ENCODE results near the gene TTC13. TPM values are rescaled to one million over a fixed set of nuclear protein-coding genes. Genes with fewer than 3 reads are reported as not detected.

TTC13 gene
- total RNA-seq, 4 donors from 2014 or later, result 44.8 to 178 (median 117) TPM

- no peak for DNase-seq
- no peak overlapping the region for H3K27ac ChIP-seq
- no peaks in the 10 kb centered on the region for H3K4me1 ChIP-seq
- in situ Hi-C loops (cut with MboI; ENCODE audit: low pct_ligation_motif_present in 1 of 4, low pct_unique_long_range_greater_than_20kb in 1 of 4, low sequenced_read_pairs in 3 of 4) (no loop called here), intact Hi-C loops (cut with DNase I; ENCODE audit: low total_unique reads) (no loop called here)
- no peaks in the 10 kb centered on the region for H3K36me3 ChIP-seq
- no peak for TF ChIP-seq EP300 (IDR thresholded peaks at IDR 0.05; ENCODE audit: low read depth)
- no peak for TF ChIP-seq POLR2A (IDR thresholded peaks at IDR 0.05)
- WGBS, 2 donors (ENCODE audit: low coverage in 1 of 2), result 90 to 100% methylated on average over 1 to 2 of the region's 2 CpGs
- peaks cover 0 to 11% of the 10 kb centered on the region in 2 donors for H3K9me3 ChIP-seq
- no peak overlapping the region for H3K4me3 ChIP-seq
- no peaks in the 10 kb centered on the region for H3K27me3 ChIP-seq
These were observed 94.0 kb downstream of the TTC13 start for GRCh38 chr1:230884646-230885045.

DNA sequence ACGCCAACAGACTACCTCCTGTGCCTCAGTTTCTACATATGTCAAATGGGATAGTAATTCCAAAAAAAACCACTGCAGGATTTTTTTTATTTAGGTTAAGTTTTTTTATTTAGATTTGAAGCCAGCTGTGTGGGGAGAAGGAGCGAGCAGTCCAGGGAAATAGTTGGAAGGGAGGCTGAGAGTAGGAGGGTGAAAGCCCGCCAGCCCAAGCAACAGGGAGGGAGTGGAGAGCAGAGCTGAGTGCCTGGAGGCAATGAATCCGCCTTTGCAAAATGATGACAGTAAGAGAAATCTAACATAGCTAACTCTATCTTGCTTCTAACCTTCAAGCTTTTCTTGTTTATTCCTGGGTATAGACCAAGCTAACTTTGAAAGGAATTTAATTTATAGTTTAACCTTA is 94.7 kb downstream of the TTC13 start:
- in situ Hi-C loops (cut with MboI; ENCODE audit: low pct_ligation_motif_present in 1 of 4, low pct_unique_long_range_greater_than_20kb in 1 of 4, low sequenced_read_pairs in 3 of 4) (no loop called here), intact Hi-C loops (cut with DNase I; ENCODE audit: low total_unique reads) (no loop called here)
- Histone ChIP-seq H3K4me1 (no peaks in the 10 kb centered on the region), H3K27me3 (no peaks in the 10 kb centered on the region), H3K9me3 (peaks cover 0 to 11% of the 10 kb centered on the region in 2 donors), H3K36me3 (no peaks in the 10 kb centered on the region), H3K4me3 (no peak overlapping the region), H3K27ac (no peak overlapping the region)
- WGBS, 2 donors (ENCODE audit: low coverage in 1 of 2), result 70 to 96% methylated on average over 3 to 4 of the region's 4 CpGs
- DNase-seq, result no peak
- TF ChIP-seq POLR2A (IDR thresholded peaks at IDR 0.05), result no peak
- no peak for TF ChIP-seq POLR2AphosphoS5 (IDR thresholded peaks at IDR 0.05)
- TF ChIP-seq EP300 (IDR thresholded peaks at IDR 0.05; ENCODE audit: low read depth), result no peak
- no peak for TF ChIP-seq CTCF (IDR thresholded peaks at IDR 0.05)

- TF ChIP-seq POLR2A (IDR thresholded peaks at IDR 0.05) (no peak), POLR2AphosphoS5 (IDR thresholded peaks at IDR 0.05) (no peak), EP300 (IDR thresholded peaks at IDR 0.05; ENCODE audit: low read depth) (no peak), CTCF (IDR thresholded peaks at IDR 0.05) (no peak)
- H3K4me1 ChIP-seq, result peaks cover 0 to 6% (median 0%) of the 10 kb centered on the region in 4 donors
- DNase-seq, result no peak
- intact Hi-C loops (cut with DNase I; ENCODE audit: low total_unique reads) (no loop called here), in situ Hi-C loops (cut with MboI; ENCODE audit: low pct_ligation_motif_present in 1 of 4, low pct_unique_long_range_greater_than_20kb in 1 of 4, low sequenced_read_pairs in 3 of 4) (no loop called here)
- no peak overlapping the region for H3K27ac ChIP-seq
- no peaks in the 10 kb centered on the region for H3K36me3 ChIP-seq
- WGBS, 2 donors (ENCODE audit: low coverage in 1 of 2), result 52% methylated on average over 7 of the region's 8 CpGs; no CpG with 5 or more reads in 1 of the 2 donors
- H3K9me3 ChIP-seq, result peaks cover 0 to 4% of the 10 kb centered on the region in 2 donors
- H3K27me3 ChIP-seq, result no peaks in the 10 kb centered on the region
- H3K4me3 ChIP-seq, result no peak overlapping the region
These were observed 98.9 kb downstream of the TTC13 start for GRCh38 chr1:230879778-230880177.

GRCh38 chr1:230878591-230878990 is 100.1 kb downstream of the TTC13 start:
- DNase-seq, result no peak
- intact Hi-C loops (cut with DNase I; ENCODE audit: low total_unique reads) (no loop called here), in situ Hi-C loops (cut with MboI; ENCODE audit: low pct_ligation_motif_present in 1 of 4, low pct_unique_long_range_greater_than_20kb in 1 of 4, low sequenced_read_pairs in 3 of 4) (no loop called here)
- H3K27me3 ChIP-seq, result no peaks in the 10 kb centered on the region
- no peaks in the 10 kb centered on the region for H3K9me3 ChIP-seq
- peak overlapping the region in 3 of 4 donors; percentile 16 to 54 (median 42) for H3K27ac ChIP-seq
- WGBS, 2 donors (ENCODE audit: low coverage in 1 of 2), result 37 to 52% methylated on average over 2 to 5 of the region's 5 CpGs
- TF ChIP-seq CTCF (IDR thresholded peaks at IDR 0.05) (no peak), POLR2A (IDR thresholded peaks at IDR 0.05) (no peak), POLR2AphosphoS5 (IDR thresholded peaks at IDR 0.05) (peak; percentile 18 to 46 (median 40))
- H3K36me3 ChIP-seq, result no peaks in the 10 kb centered on the region
- H3K4me3 ChIP-seq, result no peak overlapping the region
- peaks cover 0 to 6% (median 0%) of the 10 kb centered on the region in 4 donors for H3K4me1 ChIP-seq
